ENCODE measurements around the gene CARD18.
"Not testable (repeated sequence)": the region's sequence is repeated elsewhere in the genome, so short reads cannot be mapped to it uniquely, and the experiment has no call there.

DNA sequence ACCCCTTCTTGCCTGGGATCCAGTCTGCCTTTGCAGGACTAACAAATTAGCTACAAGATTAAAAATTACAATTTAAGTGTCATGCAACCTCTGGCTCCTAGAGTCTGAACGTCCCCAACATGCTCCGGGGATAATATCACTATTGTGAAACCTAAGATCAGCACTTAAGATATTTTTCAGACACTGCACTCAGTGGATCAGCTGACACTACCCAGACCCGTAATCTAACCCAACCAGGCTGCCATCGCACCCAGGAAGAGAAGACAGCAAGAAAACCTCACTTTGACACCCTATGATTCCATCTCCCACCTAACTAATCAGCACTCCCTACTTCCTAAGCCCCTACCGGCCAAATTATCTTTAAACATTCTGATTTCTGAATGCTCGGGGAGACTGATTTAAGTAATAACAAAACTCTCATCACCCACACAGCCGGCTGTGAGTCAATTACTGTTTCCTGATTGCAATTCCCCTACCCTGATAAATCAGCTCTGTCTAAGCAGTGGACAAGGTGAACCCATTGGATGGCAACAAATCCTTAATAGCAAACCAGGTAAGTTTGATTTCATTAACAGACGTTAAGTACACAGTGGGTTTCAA is 32.2 kb downstream of the CARD18 start:
- TF ChIP-seq POLR2A, POLR2AphosphoS5 (IDR thresholded peaks at IDR 0.05; ENCODE audit: low read depth, low read length): not testable (repeated sequence)
